ENCODE results near the gene APBB2.
"Not testable (repeated sequence)": the region's sequence is repeated elsewhere in the genome, so short reads cannot be mapped to it uniquely, and the experiment has no call there.

The APBB2 gene

GRCh38 chr4:41061482-41062185 is 152.7 kb downstream of the APBB2 start:
- no peak for DNase-seq (ENCODE audit: low read depth in 2 of 2)

- DNase-seq (ENCODE audit: low read depth in 2 of 2) = no peak
These were observed 153.7 kb downstream of the APBB2 start for GRCh38 chr4:41060352-41061334.

DNA sequence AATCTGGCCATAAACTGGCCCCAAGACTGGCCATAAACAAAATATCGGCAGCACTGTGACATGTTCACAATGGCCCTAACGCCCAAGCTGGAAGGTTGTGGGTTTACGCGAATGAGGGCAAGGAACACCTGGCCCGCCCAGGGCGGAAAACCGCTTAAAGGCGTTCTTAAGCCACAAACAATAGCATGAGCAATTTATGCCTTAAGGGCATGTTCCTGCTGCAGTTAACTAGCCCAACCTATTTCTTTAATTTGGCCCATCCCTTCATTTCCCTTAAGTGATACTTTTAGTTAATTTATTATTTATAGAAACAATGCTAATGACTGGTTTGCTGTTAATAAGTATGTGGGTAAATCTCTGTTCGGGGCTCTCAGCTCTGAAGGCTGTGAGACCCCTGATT is 154.9 kb downstream of the APBB2 start:
- DNase-seq (ENCODE audit: low read depth in 2 of 2) = not testable (repeated sequence)

GRCh38 chr4:41058426-41058825 is 155.9 kb downstream of the APBB2 start:
- DNase-seq (ENCODE audit: low read depth in 2 of 2) = no peak

DNA sequence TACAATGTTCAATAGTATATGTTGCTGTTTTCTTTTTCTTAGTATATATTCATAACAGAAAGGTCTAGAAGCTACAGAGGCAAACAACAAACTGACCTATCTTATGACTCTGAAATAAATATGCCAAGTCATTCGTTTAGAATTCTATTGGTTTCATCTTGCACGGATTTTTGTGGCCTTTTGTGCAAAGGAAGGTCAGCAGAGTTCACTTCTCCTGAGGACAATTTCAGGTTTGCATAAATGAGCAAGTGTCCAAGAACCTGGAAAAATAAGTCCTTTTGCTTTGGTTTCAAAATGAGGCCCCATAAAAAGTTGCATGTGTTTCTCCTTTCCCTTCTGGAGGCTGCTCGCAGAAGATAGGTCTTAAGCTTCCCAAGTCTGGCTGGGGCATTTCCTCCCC is 156.9 kb downstream of the APBB2 start:
- no peak for DNase-seq (ENCODE audit: low read depth in 2 of 2)

DNA sequence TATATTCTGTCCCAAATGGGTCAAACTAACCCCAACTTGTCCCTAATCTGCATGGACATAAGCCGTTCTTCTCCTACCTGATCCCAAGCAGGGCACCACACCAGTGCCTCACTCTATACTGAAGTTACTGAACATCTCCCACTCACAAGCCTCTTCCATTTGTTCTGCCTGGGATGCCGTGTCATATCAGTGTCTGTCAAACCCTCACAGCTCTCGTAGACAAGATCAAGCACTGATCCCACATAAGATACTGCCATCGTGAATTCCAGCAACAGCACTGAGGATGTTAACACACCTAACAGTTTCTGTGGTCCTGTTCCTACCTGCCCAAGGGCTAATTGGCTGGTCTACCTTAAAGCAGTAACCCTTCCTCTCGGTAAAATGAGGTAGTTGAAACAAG is 162.1 kb downstream of the APBB2 start:
- DNase-seq (ENCODE audit: low read depth in 2 of 2) = no peak

DNA sequence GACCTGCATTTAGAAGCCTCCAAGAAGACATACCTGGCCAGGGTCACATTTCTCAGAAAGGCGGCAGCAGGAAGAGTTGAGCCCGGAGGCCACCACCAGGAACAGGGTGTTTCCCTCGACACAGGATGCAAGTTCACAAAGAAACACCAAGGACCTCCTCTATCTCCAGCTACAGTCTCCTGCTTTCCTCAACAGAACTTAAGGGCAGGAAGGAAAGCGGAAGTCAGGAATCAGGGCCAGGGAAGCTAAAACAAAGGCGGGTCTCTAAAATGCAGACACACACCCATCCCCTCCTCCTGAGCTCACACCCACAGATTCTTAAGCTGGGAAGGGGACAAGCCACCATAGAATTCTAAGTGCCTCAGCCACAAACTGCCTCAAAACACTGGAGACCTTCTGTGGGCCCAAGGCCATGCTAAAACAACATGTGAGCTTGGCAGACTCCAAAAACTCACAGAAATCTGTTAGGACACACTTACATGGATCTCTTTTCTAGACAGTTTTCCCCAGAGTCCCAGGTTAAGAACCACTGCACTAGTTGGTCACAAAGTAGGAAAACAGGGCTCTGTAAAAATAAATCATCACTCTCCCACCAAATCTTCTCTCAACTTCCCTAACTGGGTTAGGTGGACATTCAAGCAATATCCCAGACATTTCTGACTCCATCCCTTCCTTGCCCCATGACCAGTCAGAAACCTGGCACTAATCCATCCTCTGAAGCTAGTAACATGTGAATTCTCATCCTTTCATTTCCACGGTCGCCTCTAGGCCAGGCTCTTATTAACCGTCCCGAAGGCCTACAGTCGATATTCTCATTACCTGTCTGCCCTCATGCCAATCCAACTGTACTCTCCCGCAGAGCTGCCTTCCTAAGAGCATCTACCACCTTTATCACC is 163.2 kb downstream of the APBB2 start:
- DNase-seq (ENCODE audit: low read depth in 2 of 2) = no peak

- no peak for DNase-seq (ENCODE audit: low read depth in 2 of 2)
These were observed 164.2 kb downstream of the APBB2 start for GRCh38 chr4:41050116-41050515.

DNA sequence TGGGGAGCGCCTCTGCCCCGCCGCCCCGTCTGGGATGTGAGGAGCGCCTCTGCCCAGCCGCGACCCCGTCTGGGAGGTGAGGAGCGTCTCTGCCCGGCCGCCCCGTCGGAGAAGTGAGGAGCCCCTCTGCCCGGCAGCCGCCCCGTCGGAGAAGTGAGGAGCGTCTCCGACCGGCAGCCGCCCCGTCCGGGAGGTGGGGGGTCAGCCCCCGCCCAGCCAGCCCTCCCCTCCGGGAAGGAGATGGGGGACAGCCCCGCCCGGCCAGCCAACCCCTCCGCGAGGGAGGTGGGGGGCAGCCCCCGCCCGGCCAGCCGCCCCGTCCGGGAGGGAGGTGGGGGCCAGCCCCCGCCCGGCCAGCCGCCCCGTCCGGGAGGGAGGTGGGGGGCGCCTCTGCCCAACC is 165.2 kb downstream of the APBB2 start:
- not testable (repeated sequence) for DNase-seq (ENCODE audit: low read depth in 2 of 2)

- DNase-seq (ENCODE audit: low read depth in 2 of 2) = no peak
These were observed 169.6 kb downstream of the APBB2 start for GRCh38 chr4:41044791-41045190.

DNA sequence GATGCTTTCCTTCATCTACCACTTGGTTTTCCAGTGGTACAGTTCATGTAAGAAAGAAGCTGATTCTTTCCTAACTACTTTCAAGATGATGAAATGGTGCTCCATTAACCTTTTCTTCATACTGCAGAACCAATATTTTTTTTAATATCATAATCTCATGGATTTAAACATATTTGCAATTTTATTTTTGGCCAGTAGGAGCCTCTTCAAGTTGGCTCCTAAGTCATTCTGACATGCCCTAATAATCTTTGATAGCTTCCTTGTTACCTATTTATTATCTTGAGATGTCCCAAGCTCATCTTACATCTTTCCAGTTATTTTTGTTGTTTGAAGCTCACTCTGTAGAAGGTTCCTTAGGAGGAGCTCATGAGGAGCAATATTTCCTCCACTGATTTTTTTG is 170.2 kb downstream of the APBB2 start:
- DNase-seq (ENCODE audit: low read depth in 2 of 2) = no peak

DNA sequence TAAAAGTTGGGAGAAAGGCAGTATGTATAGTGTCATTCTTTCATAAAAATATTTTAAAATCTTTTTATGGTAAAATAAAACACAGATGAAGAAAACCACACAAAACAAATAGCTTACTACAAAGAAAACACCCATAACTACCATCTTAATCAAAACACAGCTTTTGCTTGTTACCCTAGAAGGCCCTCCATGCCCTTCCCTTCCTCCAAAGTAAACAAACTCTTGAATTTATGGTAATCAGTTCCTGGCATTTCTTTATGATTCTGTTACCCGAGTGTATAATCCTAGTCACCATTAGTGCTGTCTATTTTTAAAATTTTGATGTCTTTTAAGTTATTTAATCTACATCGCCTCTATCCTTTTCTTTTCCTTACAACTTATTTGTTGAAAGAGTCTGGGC is 170.9 kb downstream of the APBB2 start:
- no peak for DNase-seq (ENCODE audit: low read depth in 2 of 2)

- no peak for DNase-seq (ENCODE audit: low read depth in 2 of 2)
These were observed 172.8 kb downstream of the APBB2 start for GRCh38 chr4:41041551-41041950.

DNA sequence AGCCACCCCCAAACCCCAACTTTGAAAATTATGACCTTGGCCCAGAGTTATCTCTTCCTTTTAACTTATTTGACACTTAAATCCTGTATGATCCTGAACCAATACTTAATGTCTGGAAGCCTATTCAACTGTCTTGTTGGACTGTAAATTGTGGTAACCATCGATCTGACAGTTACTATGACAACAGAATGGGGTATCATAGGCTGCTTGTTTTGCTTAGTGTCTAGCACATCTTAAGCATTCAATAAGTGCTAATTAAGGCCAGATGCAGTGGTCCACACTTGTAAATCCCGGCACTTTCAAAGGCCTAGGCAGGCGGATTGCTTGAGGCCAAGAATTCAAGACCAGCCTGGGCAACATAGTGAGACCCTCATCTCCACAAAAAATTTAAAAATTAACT is 175.0 kb downstream of the APBB2 start:
- no peak for DNase-seq (ENCODE audit: low read depth in 2 of 2)

- no peak for DNase-seq (ENCODE audit: low read depth in 2 of 2)
These were observed 176.0 kb downstream of the APBB2 start for GRCh38 chr4:41038304-41038703.

DNA sequence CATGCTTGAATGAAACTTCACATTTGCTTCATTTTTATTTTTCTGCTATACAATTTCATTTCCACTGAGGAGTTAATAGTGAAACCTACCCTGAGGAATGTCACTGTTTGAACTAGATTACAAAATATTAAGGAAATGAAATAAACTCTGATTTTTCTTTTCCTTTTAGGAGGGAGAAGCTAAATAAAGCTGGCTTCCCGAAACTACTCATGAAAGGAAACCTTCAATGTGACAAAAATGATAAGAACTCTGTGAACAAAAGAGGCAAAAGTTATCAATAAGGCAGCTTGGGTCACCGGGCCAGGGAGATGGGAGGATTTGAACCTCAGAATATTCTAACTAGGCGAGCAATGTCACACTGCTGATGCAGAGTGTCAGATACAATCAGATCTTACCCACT is 185.2 kb downstream of the APBB2 start:
- DNase-seq (ENCODE audit: low read depth in 2 of 2) = no peak

DNA sequence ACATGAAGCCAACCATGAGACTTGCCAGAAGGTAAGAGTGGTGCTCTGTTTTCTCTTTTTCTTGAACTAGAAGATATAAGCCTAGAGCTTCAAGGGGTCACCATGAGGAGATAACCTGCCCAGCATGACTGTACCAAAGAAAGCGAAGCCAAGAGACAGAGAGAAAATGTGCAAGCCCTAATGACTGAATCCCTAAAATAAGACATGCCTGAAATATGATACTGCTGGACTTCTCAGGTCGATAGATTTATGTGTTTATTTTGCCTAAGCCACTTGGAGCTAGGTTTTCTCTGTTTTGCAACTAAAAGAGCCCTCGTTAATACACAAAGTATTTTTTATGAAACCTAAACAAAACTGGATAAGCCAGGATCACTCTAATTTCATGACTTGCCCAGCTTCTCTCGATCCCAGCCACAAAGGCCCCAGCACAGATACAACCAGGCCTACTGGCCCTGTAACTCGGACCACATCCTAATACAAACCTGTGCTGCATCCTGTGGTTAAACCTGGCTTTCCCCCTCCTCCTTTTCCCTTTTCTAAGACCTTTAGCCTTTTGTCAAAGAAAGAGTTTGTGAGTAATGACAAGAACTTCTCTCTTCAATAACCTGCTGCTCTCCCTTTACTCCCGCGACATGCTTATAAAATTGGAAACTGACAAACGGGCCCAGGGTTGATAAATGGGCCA is 185.8 kb downstream of the APBB2 start:
- DNase-seq (ENCODE audit: low read depth in 2 of 2) = no peak

DNA sequence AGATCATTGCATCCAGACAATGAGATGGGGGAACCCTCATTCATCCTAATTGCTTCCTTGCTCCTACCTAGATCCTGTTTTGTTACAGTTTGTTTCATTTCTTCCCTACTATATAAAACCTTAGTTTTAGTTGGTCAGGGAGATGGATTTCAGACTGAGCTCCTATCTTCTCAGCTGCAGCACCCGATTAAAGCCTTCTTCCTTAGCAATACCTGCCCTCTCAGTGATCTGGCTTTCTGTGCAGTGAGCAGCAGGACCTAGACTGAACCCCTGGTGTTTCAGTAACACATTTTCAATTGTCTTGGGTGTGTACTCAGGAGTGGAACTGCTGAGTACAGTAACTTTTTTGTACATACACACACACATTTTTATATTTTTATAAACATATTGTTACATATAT is 187.4 kb downstream of the APBB2 start:
- DNase-seq (ENCODE audit: low read depth in 2 of 2) = no peak

DNA sequence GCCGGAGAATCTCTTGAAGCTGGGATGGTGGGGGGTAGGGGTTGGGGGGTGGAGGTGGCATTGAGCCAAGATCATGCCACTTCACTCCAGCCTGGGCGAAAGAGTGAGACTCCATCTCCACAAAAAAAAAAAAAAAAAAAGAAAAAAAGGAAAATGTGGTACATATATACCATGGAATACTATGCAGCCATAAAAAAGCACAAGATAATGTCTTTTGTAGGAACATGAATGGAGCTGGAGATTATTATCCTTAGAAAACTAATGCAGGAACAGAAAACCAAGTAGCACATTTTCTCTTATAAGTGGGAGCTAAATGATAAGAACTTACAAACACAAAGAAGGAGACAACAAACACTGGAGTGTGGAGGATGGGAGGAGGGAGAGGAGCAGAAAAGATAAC is 188.5 kb downstream of the APBB2 start:
- DNase-seq (ENCODE audit: low read depth in 2 of 2) = no peak

DNA sequence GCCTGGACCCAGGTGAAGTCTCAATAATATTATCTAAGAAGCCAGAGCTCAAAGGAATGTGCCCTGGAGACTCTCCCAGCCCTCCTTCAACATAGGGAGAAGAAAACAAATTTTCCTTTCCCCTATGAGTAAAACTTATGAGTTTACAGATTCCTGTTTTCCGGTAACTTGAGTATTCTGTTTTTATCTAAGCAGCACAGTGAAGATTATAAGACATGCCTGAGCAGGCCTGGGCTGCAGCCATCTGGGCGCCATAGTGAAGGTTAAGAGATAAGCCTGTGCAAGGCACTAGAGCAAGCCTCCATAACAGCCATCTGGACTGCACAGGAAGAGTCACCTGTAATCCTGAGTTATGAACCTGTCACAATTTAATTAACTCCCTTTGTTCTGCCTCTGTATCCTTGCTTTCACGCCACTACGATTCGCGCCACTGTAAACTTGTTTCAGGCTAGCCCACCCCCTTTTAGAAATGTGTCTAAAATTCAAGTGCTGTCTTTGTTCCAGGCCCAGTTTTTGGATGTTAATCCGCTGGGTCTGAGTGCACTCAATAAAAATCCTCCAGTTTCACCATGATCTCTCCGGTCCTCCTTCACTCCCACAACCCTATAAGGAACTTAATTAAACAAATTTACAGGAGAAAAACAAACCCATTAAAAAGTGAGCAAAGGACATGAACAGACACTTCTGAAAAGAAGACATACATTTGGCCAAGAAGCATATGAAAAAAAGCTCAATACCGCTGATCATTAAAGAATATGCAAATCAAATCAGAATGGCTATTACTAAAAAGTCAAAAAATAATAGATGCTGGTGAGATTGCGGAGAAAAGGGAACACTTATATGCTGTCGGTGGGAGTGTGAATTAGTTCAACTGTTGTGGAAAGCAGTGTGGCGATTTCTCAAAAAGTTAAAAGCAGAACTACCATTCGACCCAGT is 189.5 kb downstream of the APBB2 start:
- no peak for DNase-seq (ENCODE audit: low read depth in 2 of 2)

Measured in stimulated activated CD4-positive, alpha-beta T cell treated with anti-CD3 and anti-CD28 coated beads, Interleukin-4, amount 100 ng/mL, for 48 hours (primary cell).